Measurements from ENCODE around the gene ZNF280C.

- TF ChIP-seq CTCF (conservative IDR thresholded peaks at IDR 0.05): no peak
- no peak for TF ChIP-seq ZFX (IDR thresholded peaks at IDR 0.05)
Observed at GRCh38 chrX:130163398-130163797, 105.3 kb downstream of the ZNF280C start.
